ENCODE results near the gene POGK.

GRCh38 chr1:166882893-166883292 lies 43.6 kb downstream of the POGK start:
- TF ChIP-seq, protein P1, sequence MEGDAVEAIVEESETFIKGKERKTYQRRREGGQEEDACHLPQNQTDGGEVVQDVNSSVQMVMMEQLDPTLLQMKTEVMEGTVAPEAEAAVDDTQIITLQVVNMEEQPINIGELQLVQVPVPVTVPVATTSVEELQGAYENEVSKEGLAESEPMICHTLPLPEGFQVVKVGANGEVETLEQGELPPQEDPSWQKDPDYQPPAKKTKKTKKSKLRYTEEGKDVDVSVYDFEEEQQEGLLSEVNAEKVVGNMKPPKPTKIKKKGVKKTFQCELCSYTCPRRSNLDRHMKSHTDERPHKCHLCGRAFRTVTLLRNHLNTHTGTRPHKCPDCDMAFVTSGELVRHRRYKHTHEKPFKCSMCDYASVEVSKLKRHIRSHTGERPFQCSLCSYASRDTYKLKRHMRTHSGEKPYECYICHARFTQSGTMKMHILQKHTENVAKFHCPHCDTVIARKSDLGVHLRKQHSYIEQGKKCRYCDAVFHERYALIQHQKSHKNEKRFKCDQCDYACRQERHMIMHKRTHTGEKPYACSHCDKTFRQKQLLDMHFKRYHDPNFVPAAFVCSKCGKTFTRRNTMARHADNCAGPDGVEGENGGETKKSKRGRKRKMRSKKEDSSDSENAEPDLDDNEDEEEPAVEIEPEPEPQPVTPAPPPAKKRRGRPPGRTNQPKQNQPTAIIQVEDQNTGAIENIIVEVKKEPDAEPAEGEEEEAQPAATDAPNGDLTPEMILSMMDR (IDR thresholded peaks at IDR 0.05; ENCODE audit: insufficient read depth, low read depth, low read length), result no peak
- TF ChIP-seq EZH2 (IDR thresholded peaks at IDR 0.05; ENCODE audit: insufficient read depth, low read length), result no peak
